Gastrocnemius medialis (tissue), 4 donors: ENCODE results near the gene HEXB. TPM values are rescaled to one million over a fixed set of nuclear protein-coding genes. Genes with fewer than 3 reads are reported as not detected.

Experiments
- ATAC-seq, 2 donors: fragments of 150-250 bp; one replicate each; pipeline ENCODE4 v1.9.1; 2016
- DNase-seq, 2 donors: peaks; one replicate each; pipeline ENCODE4 v3.0.0-alpha.2; 2019
- H3K27ac ChIP-seq, 4 donors: fragments of 200-600 bp; sonication (generic); 1 replicate in 1 of 4; 2 replicates in 3 of 4; pipeline ENCODE4 v1.5.1; 2016 to 2018; ENCODE audit warnings: mild to moderate bottlenecking in 2 of 4, moderate library complexity in 1 of 4
- H3K27me3 ChIP-seq, 3 donors: fragments of 200-600 bp; sonication (generic) in 2 of 3; 1 replicate in 1 of 3; 2 replicates in 2 of 3; pipeline versions ENCODE4 v1.5.1 to v1.6.0; 2016 to 2019; ENCODE audit warnings: mild to moderate bottlenecking in 1 of 3, moderate library complexity in 1 of 3
- H3K36me3 ChIP-seq, 2 donors: fragments of 200-600 bp; sonication (generic) in 1 of 2; one replicate each; pipeline ENCODE4 v1.5.1; 2017 to 2018
- H3K4me1 ChIP-seq, 2 donors: fragments of 200-600 bp; sonication (generic) in 1 of 2; one replicate each; pipeline ENCODE4 v1.5.1; 2016 to 2017; ENCODE audit warnings: mild to moderate bottlenecking in 2 of 2
- H3K4me3 ChIP-seq, 4 donors: fragments of 200-600 bp; sonication (generic) in 3 of 4; 1 replicate in 1 of 4; 2 replicates in 3 of 4; pipeline ENCODE4 v1.5.1; 2016 to 2019; ENCODE audit warnings: mild to moderate bottlenecking in 2 of 4
- H3K9me3 ChIP-seq, 3 donors: fragments of 200-600 bp; sonication (generic) in 2 of 3; 1 replicate in 1 of 3; 2 replicates in 2 of 3; pipeline ENCODE4 v1.5.1; 2016 to 2019
- POLR2A ChIP-seq, 2 donors: fragments of 450-650 bp; IDR thresholded peaks; one replicate each; pipeline ENCODE4 v1.6.1; 2017; ENCODE audit warnings: antibody characterized with exemption in 2 of 2, mild to moderate bottlenecking in 2 of 2, moderate library complexity in 2 of 2
- in situ Hi-C, 4 donors: fragments of 200-750 bp; cut with MboI; loops; one replicate each; pipeline versions ENCODE4 v1.15.0 to v1.8.0; 2017; ENCODE audit warnings: low sequenced_read_pairs in 4 of 4
- intact Hi-C: fragments of 100-400 bp; cut with DNase I; formaldehyde crosslinking; loops from one replicate; pipeline ENCODE4 v1.15.1; 2023; ENCODE audit warnings: low total_unique reads
- total RNA-seq, 4 donors: library from RNA; depleted of rRNA; stranded (reverse); fragments of >200 nt; gene quantifications; one replicate each; pipeline versions ENCODE4 v1.1.0 to v1.2.3, GENCODE V29; 2016
- TF ChIP-seq, protein P1 (sequence below), 5 experiments: fragments of 450-650 bp in 3 of 5; fragments of 200-600 bp in 2 of 5; sonication (generic) in 2 of 5; IDR thresholded peaks in 4 of 5; conservative IDR thresholded peaks in 1 of 5; 1 replicate in 4 of 5; 2 replicates in 1 of 5; pipeline ENCODE4 v1.5.1; 2016 to 2019; ENCODE audit warnings: antibody characterized with exemption in 5 of 5, mild to moderate bottlenecking in 3 of 5, moderate library complexity in 3 of 5

The HEXB gene
- total RNA-seq, 4 donors from 2014 or later: 32.3 to 54.4 (median 47.1) TPM

DNA sequence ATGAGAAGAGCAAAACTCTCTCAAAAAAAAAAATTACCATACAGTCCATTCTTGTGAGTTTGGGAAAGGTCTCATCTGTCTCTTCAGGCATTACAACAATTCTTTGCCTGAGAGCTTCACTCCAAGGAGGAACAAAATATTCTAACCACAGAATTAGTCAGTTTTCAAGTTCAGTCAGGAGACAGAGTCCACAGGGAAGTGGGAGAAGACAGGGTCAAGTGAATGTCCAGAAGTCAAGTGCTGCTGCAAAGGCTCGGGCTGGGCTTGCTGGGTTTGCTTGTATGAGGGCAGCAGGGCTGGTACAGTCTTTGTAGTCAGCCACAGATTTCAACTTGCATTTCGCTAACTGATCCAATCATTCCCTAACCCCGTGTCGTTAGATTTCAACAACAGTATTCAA, 17.6 kb upstream of the HEXB start:
- TF ChIP-seq POLR2A (IDR thresholded peaks at IDR 0.05): no peak
- TF ChIP-seq, protein P1, sequence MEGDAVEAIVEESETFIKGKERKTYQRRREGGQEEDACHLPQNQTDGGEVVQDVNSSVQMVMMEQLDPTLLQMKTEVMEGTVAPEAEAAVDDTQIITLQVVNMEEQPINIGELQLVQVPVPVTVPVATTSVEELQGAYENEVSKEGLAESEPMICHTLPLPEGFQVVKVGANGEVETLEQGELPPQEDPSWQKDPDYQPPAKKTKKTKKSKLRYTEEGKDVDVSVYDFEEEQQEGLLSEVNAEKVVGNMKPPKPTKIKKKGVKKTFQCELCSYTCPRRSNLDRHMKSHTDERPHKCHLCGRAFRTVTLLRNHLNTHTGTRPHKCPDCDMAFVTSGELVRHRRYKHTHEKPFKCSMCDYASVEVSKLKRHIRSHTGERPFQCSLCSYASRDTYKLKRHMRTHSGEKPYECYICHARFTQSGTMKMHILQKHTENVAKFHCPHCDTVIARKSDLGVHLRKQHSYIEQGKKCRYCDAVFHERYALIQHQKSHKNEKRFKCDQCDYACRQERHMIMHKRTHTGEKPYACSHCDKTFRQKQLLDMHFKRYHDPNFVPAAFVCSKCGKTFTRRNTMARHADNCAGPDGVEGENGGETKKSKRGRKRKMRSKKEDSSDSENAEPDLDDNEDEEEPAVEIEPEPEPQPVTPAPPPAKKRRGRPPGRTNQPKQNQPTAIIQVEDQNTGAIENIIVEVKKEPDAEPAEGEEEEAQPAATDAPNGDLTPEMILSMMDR (IDR thresholded peaks at IDR 0.05 in 4 of 5, conservative IDR thresholded peaks at IDR 0.05 in 1 of 5): no peak
- no peaks in the 10 kb centered on the region for H3K9me3 ChIP-seq
- ATAC-seq (no peak), DNase-seq (no peak)
- in situ Hi-C loops (loop anchor here in 1 of 4 donors (25.0 kb wide), 1 partner anchor 245 kb away; no protein-coding TSS in a partner anchor), intact Hi-C loops (no loop called here)
- H3K36me3 ChIP-seq: no peaks in the 10 kb centered on the region
- no peaks in the 10 kb centered on the region for H3K4me1 ChIP-seq
- H3K27ac ChIP-seq: no peak overlapping the region
- H3K27me3 ChIP-seq: no peaks in the 10 kb centered on the region
- H3K4me3 ChIP-seq: no peak overlapping the region

GRCh38 chr5:74669821-74670220, 15.2 kb upstream of the HEXB start:
- in situ Hi-C loops: loop anchor here in 1 of 4 donors (25.0 kb wide), 1 partner anchor 242 kb away; no protein-coding TSS in a partner anchor
- ATAC-seq: no peak
- Histone ChIP-seq H3K4me1 (peaks cover 0 to 4% of the 10 kb centered on the region in 2 donors), H3K4me3 (no peak overlapping the region), H3K9me3 (no peaks in the 10 kb centered on the region), H3K27me3 (no peaks in the 10 kb centered on the region), H3K27ac (no peak overlapping the region), H3K36me3 (no peaks in the 10 kb centered on the region)
- intact Hi-C loops: loop anchor here (5.0 kb wide), 2 partner anchors 247 to 1012 kb away; no protein-coding TSS in a partner anchor
- no peak for TF ChIP-seq POLR2A (IDR thresholded peaks at IDR 0.05)
- TF ChIP-seq, protein P1 (IDR thresholded peaks at IDR 0.05 in 4 of 5, conservative IDR thresholded peaks at IDR 0.05 in 1 of 5): no peak
- no peak for DNase-seq

GRCh38 chr5:74670396-74671038, 14.5 kb upstream of the HEXB start:
- intact Hi-C loops: loop anchor here (5.0 kb wide), 2 partner anchors 247 to 1012 kb away; no protein-coding TSS in a partner anchor
- in situ Hi-C loops: loop anchor here in 1 of 4 donors (25.0 kb wide), 1 partner anchor 242 kb away; no protein-coding TSS in a partner anchor

GRCh38 chr5:74672215-74672877, 12.7 kb upstream of the HEXB start:
- in situ Hi-C loops (loop anchor here in 1 of 4 donors (25.0 kb wide), 1 partner anchor 240 kb away; no protein-coding TSS in a partner anchor), intact Hi-C loops (loop anchor here (5.0 kb wide), 2 partner anchors 245 to 1010 kb away; no protein-coding TSS in a partner anchor)
- Histone ChIP-seq H3K9me3 (no peaks in the 10 kb centered on the region), H3K27me3 (no peaks in the 10 kb centered on the region), H3K36me3 (no peaks in the 10 kb centered on the region), H3K4me3 (no peak overlapping the region), H3K27ac (no peak overlapping the region), H3K4me1 (peaks cover 0 to 4% of the 10 kb centered on the region in 2 donors)
- no peak for ATAC-seq
- no peak for DNase-seq
- TF ChIP-seq POLR2A (IDR thresholded peaks at IDR 0.05): no peak
- TF ChIP-seq, protein P1 (IDR thresholded peaks at IDR 0.05 in 4 of 5, conservative IDR thresholded peaks at IDR 0.05 in 1 of 5): no peak

More at GRCh38 chr5:74670396-74671038, 14.5 kb upstream of the HEXB start:
- Histone ChIP-seq H3K4me1 (peaks cover 0 to 4% of the 10 kb centered on the region in 2 donors), H3K36me3 (no peaks in the 10 kb centered on the region), H3K27me3 (no peaks in the 10 kb centered on the region), H3K9me3 (no peaks in the 10 kb centered on the region), H3K4me3 (no peak overlapping the region), H3K27ac (no peak overlapping the region)
- DNase-seq: no peak
- no peak for ATAC-seq
- TF ChIP-seq, protein P1 (IDR thresholded peaks at IDR 0.05 in 4 of 5, conservative IDR thresholded peaks at IDR 0.05 in 1 of 5): no peak
- TF ChIP-seq POLR2A (IDR thresholded peaks at IDR 0.05): no peak
